Adrenal gland (tissue), 12 donors: Measurements from ENCODE around the gene NHSL2. TPM values are rescaled to one million over a fixed set of nuclear protein-coding genes. Genes with fewer than 3 reads are reported as not detected.

ENCODE experiments used
- DNase-seq, 7 donors: peaks; one replicate each; pipeline ENCODE4 v3.0.0-alpha.2; 2019 to 2020
- H3K27ac ChIP-seq, 5 donors: fragments of 200-600 bp; sonication (generic) in 4 of 5; 1 replicate in 3 of 5; 2 replicates in 2 of 5; pipeline versions ENCODE4 v1.5.1 to v1.8.0; 2016 to 2020; ENCODE audit warnings: mild to moderate bottlenecking in 1 of 5
- H3K27me3 ChIP-seq: fragments of 200-600 bp; 2 replicates; pipeline ENCODE4 v1.8.0; 2021
- H3K36me3 ChIP-seq, 2 donors: fragments of 200-600 bp; replicated peaks in 1 of 2; 1 replicate in 1 of 2; 2 replicates in 1 of 2; pipeline versions ENCODE4 v1.5.1 to v1.8.0; 2018 to 2022
- H3K4me1 ChIP-seq, 2 donors: fragments of 200-600 bp; replicated peaks in 1 of 2; 1 replicate in 1 of 2; 2 replicates in 1 of 2; pipeline versions ENCODE4 v1.5.1 to v1.8.0; 2018 to 2021
- H3K4me3 ChIP-seq, 4 donors: fragments of 200-600 bp; sonication (generic) in 3 of 4; one replicate each; pipeline ENCODE4 v1.5.1; 2016 to 2018
- H3K9me3 ChIP-seq, 3 donors: fragments of 200-600 bp; sonication (generic) in 1 of 3; replicated peaks in 1 of 3; 1 replicate in 2 of 3; 2 replicates in 1 of 3; pipeline versions ENCODE4 v1.5.1 to v1.8.0; 2016 to 2021
- CTCF ChIP-seq, 6 experiments: fragments of 450-650 bp in 4 of 6; fragments of 200-600 bp in 2 of 6; sonication (generic) in 1 of 6; IDR thresholded peaks; 1 replicate in 5 of 6; 2 replicates in 1 of 6; pipeline versions ENCODE4 v1.5.1 to v1.8.0; 2016 to 2021; ENCODE audit warnings: antibody characterized with exemption in 6 of 6, mild to moderate bottlenecking in 2 of 6, moderate library complexity in 1 of 6
- POLR2A ChIP-seq, 2 donors: fragments of 450-650 bp; IDR thresholded peaks; one replicate each; pipeline ENCODE4 v1.6.1; 2017; ENCODE audit warnings: antibody characterized with exemption in 2 of 2, mild to moderate bottlenecking in 2 of 2, moderate library complexity in 1 of 2
- WGBS, 4 donors: extraction: QIAGEN DNeasy Blood & Tissue Kit in 2 of 4; methylation state at CpG; one replicate each; pipeline versions ENCODE4 v1.1.5 to v1.1.7; 2013 to 2017; 5-methylcytosine and 5-hydroxymethylcytosine counted together
- intact Hi-C, 2 donors: fragments of 100-400 bp; cut with DNase I; formaldehyde crosslinking; loops; one replicate each; pipeline versions ENCODE4 v1.14.1 to v1.15.0; 2022 to 2023
- polyA plus RNA-seq, 3 donors: library from polyadenylated mRNA; stranded (reverse); fragments of 200-250 nt in 2 of 3; fragments of 350-450 nt in 1 of 3; fragmentation: Illumina TruSeq in 1 of 3; extraction: RNeasy Lipid Tissue Mini Kit (QIAGEN cat#74804) in 1 of 3; gene quantifications; one replicate each; pipeline ENCODE4 v1.2.3, GENCODE V29; 2013 to 2014
- total RNA-seq, 9 donors: library from RNA; depleted of rRNA in 4 of 9; stranded (reverse); fragments of >200 nt in 4 of 9; fragments of 120-200 nt in 1 of 9; fragmentation: NEBNext Ultra II Directional in 1 of 9; extraction: Animal tissue kit (Norgen Biotek cat#: 25700) in 1 of 9; gene quantifications; one replicate each; pipeline versions ENCODE4 v1.1.0 to v1.2.4, GENCODE V29; 2013 to 2023
- donor health status: healthy with polysubstance abuse.
- donor health status: Bipolar disorder and iron deficiency.
- donor health status: DM: yes; HTN: yes; CAD: no.
- donor health status: DM: no; HTN: no; CAD: no.
- donor health status: DM: no; HTN: no; CAD: no.
- donor health status: DM: yes; HTN: yes; CAD: no.

Gene NHSL2
- total and polyA plus RNA-seq, 12 donors = 1.3 to 18.2 (median 4.8) TPM

DNA sequence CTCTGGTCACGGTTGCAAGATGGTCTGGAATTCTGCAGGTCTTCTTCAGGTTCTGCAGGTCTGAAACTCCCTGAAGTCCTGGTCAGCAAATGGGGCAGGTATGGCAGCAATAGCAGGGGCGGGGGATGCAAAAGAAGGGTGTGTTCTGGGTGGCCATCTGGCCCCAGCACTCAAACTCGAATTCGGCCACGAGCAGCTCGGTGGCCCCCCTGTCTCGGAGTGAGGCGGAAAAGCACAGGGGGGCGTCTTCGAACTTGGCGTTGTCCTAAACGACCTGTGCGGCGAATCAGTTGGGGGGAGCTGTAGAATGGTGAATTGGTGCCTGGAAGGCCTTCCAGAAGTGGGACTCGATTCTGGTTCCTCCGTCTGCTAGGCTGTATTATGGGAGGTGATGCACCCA lies 219.0 kb downstream of the NHSL2 start:
- Histone ChIP-seq H3K36me3 (no peaks in the 10 kb centered on the region), H3K27me3 (peaks cover 15% of the 10 kb centered on the region), H3K9me3 (no peaks in the 10 kb centered on the region), H3K4me3 (no peak overlapping the region), H3K4me1 (no peaks in the 10 kb centered on the region), H3K27ac (no peak overlapping the region)
- no peak for TF ChIP-seq POLR2A (IDR thresholded peaks at IDR 0.05)
- TF ChIP-seq CTCF (IDR thresholded peaks at IDR 0.05) = no peak
- intact Hi-C loops = loop anchor here (5.0 kb wide), 2 partner anchors 107 to 122 kb away; no protein-coding TSS in a partner anchor
- DNase-seq = no peak
- 88 to 97% (median 93%) methylated on average over 14 to 16 of the region's 16 CpGs for WGBS, 4 donors

DNA sequence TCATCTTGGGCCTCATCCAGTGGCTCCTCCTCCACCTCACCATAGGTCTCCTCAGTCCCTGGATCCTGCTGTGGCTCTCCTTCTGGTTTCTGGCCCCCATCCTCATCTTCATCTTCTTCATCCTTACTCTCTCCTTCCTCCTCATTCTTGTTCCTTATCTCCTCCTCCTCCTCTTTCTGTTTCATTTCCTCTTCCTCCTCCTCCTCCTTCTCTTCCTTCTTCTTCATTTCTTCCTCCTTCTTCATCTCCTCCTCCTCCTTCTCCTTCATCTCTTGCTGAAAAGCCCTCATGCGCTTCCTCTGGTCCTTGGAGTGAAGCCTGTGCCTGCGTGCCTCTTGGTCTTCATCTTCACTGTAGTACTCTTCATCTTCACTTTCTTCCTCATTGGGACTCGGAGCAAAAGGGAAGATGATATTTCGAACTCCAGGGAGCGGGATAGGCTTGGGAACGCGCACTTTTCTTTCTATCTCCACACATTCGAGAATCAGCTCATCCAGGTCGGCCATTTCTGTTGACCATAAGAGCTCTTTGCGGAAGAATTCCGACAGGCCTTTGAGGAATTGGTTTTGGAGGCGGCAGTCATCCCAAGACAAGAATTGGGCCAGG lies 219.6 kb downstream of the NHSL2 start:
- Histone ChIP-seq H3K36me3 (no peaks in the 10 kb centered on the region), H3K4me3 (no peak overlapping the region), H3K27ac (no peak overlapping the region), H3K27me3 (peaks cover 15% of the 10 kb centered on the region), H3K4me1 (no peaks in the 10 kb centered on the region), H3K9me3 (no peaks in the 10 kb centered on the region)
- TF ChIP-seq POLR2A (IDR thresholded peaks at IDR 0.05) (no peak), CTCF (IDR thresholded peaks at IDR 0.05) (no peak)
- whole genome bisulfite sequencing, 4 donors = 83 to 95% (median 89%) methylated on average over 12 of the region's 12 CpGs
- intact Hi-C loops = no loop called here
- no peak for DNase-seq

GRCh38 chrX:72130762-72131250 lies 220.2 kb downstream of the NHSL2 start:
- no peak for TF ChIP-seq CTCF (IDR thresholded peaks at IDR 0.05)
- TF ChIP-seq POLR2A (IDR thresholded peaks at IDR 0.05) = no peak
- DNase-seq = no peak
- 25 to 58% (median 32%) methylated on average over 11 to 30 of the region's 30 CpGs for WGBS, 4 donors
- H3K36me3 ChIP-seq = no peaks in the 10 kb centered on the region
- H3K4me1 ChIP-seq = no peaks in the 10 kb centered on the region
- peaks cover 12% of the 10 kb centered on the region for H3K27me3 ChIP-seq
- intact Hi-C loops = no loop called here
- peak overlapping the region in 1 of 4 donors; percentile 63 for H3K4me3 ChIP-seq
- H3K9me3 ChIP-seq = no peaks in the 10 kb centered on the region
- peak overlapping the region in 2 of 5 donors; percentile 68 to 89 for H3K27ac ChIP-seq

GRCh38 chrX:72131317-72132294 lies 221.0 kb downstream of the NHSL2 start, which contains the start of gene RTL5:
Gene RTL5 (minus strand): TSS chrX:72131915.
- Histone ChIP-seq H3K27me3 (peaks cover 11% of the 10 kb centered on the region), H3K36me3 (no peaks in the 10 kb centered on the region), H3K4me1 (no peaks in the 10 kb centered on the region), H3K27ac (peak within 1 kb of the TSS in 2 of 5 donors; percentile 68 to 89), H3K9me3 (no peaks in the 10 kb centered on the region), H3K4me3 (peak within 1 kb of the TSS in 1 of 4 donors; percentile 63)
- DNase-seq = peak; percentile 84 to 97 (median 91)
- intact Hi-C loops = no loop called here
- 1 to 50% (median 16%) methylated on average over 38 to 89 of the region's 106 CpGs; no CpG with 5 or more reads in 1 of the 4 donors for WGBS, 4 donors
- TF ChIP-seq CTCF (IDR thresholded peaks at IDR 0.05) (no peak), POLR2A (IDR thresholded peaks at IDR 0.05) (peak; percentile 31 to 69)
